Activated T-cell treated with anti-CD3 and anti-CD28 coated beads for 4 hours (primary cell): ENCODE data around the gene CAPG.
"Not testable (repeated sequence)": the region's sequence is repeated elsewhere in the genome, so short reads cannot be mapped to it uniquely, and the experiment has no call there.

Experiments used
- DNase-seq: peaks from one replicate; pipeline ENCODE4 v3.0.0-alpha.2; 2020

Gene CAPG

GRCh38 chr2:85395912-85396475 is 14.2 kb downstream of the CAPG start:
- no peak for DNase-seq

- no peak for DNase-seq
Measured at GRCh38 chr2:85394976-85395375, 15.2 kb downstream of the CAPG start.

- DNase-seq: no peak
Measured at GRCh38 chr2:85394261-85394681, 15.9 kb downstream of the CAPG start.

GRCh38 chr2:85393836-85394235 is 16.3 kb downstream of the CAPG start:
- DNase-seq: no peak

GRCh38 chr2:85390941-85391669 is 19.1 kb downstream of the CAPG start:
- peak; percentile 64 for DNase-seq

GRCh38 chr2:85388878-85389538 is 21.2 kb downstream of the CAPG start:
- DNase-seq: no peak

- no peak for DNase-seq
Measured at GRCh38 chr2:85387754-85388153, 22.4 kb downstream of the CAPG start.

GRCh38 chr2:85385746-85386145 is 24.4 kb downstream of the CAPG start:
- no peak for DNase-seq

- DNase-seq: no peak
Measured at GRCh38 chr2:85383850-85384249, 26.3 kb downstream of the CAPG start.

- not testable (repeated sequence) for DNase-seq
Measured at GRCh38 chr2:85383151-85383550, 27.0 kb downstream of the CAPG start.

- no peak for DNase-seq
Measured at GRCh38 chr2:85380048-85380447, 30.1 kb downstream of the CAPG start.

- DNase-seq: no peak
Measured at GRCh38 chr2:85378257-85378656, 31.9 kb downstream of the CAPG start.

- no peak for DNase-seq
Measured at GRCh38 chr2:85377083-85377482, 33.1 kb downstream of the CAPG start.

GRCh38 chr2:85376291-85377065 is 33.7 kb downstream of the CAPG start:
- no peak for DNase-seq

- DNase-seq: no peak
Measured at GRCh38 chr2:85371045-85371444, 39.1 kb downstream of the CAPG start.

GRCh38 chr2:85369500-85369899 is 40.7 kb downstream of the CAPG start:
- no peak for DNase-seq

GRCh38 chr2:85368921-85369320 is 41.2 kb downstream of the CAPG start:
- DNase-seq: no peak

- DNase-seq: no peak
Measured at GRCh38 chr2:85367180-85367579, 43.0 kb downstream of the CAPG start.

- not testable (repeated sequence) for DNase-seq
Measured at GRCh38 chr2:85362653-85363387, 47.3 kb downstream of the CAPG start.

GRCh38 chr2:85357736-85358135 is 52.4 kb downstream of the CAPG start:
- DNase-seq: no peak

- DNase-seq: no peak
Measured at GRCh38 chr2:85356186-85356585, 54.0 kb downstream of the CAPG start.

GRCh38 chr2:85355521-85355920 is 54.6 kb downstream of the CAPG start:
- no peak for DNase-seq

GRCh38 chr2:85355073-85355410 is 55.1 kb downstream of the CAPG start:
- no peak for DNase-seq
